Measurements from ENCODE around the gene NKX6-2.

Gene NKX6-2

GRCh38 chr10:132813560-132814468 lies 27.9 kb upstream of the NKX6-2 start:
- in situ Hi-C loops (cut with MboI; ENCODE audit: low sequenced_read_pairs): no loop called here

- in situ Hi-C loops (cut with MboI; ENCODE audit: low sequenced_read_pairs): no loop called here
These were observed 27.1 kb upstream of the NKX6-2 start for GRCh38 chr10:132813001-132813401.

- in situ Hi-C loops (cut with MboI; ENCODE audit: low sequenced_read_pairs): no loop called here
These were observed 26.6 kb upstream of the NKX6-2 start for GRCh38 chr10:132812520-132812919.

- in situ Hi-C loops (cut with MboI; ENCODE audit: low sequenced_read_pairs): no loop called here
These were observed 26.0 kb upstream of the NKX6-2 start for GRCh38 chr10:132811891-132812481.

- in situ Hi-C loops (cut with MboI; ENCODE audit: low sequenced_read_pairs): no loop called here
These were observed 25.1 kb upstream of the NKX6-2 start for GRCh38 chr10:132810807-132811700.

GRCh38 chr10:132810141-132810806 lies 24.3 kb upstream of the NKX6-2 start:
- in situ Hi-C loops (cut with MboI; ENCODE audit: low sequenced_read_pairs): no loop called here

- in situ Hi-C loops (cut with MboI; ENCODE audit: low sequenced_read_pairs): no loop called here
These were observed 23.5 kb upstream of the NKX6-2 start for GRCh38 chr10:132809232-132810140.

GRCh38 chr10:132808383-132809231 lies 22.7 kb upstream of the NKX6-2 start:
- in situ Hi-C loops (cut with MboI; ENCODE audit: low sequenced_read_pairs): no loop called here

GRCh38 chr10:132807621-132808049 lies 21.7 kb upstream of the NKX6-2 start:
- in situ Hi-C loops (cut with MboI; ENCODE audit: low sequenced_read_pairs): no loop called here

GRCh38 chr10:132806561-132807003 lies 20.6 kb upstream of the NKX6-2 start:
- in situ Hi-C loops (cut with MboI; ENCODE audit: low sequenced_read_pairs): no loop called here

- in situ Hi-C loops (cut with MboI; ENCODE audit: low sequenced_read_pairs): no loop called here
These were observed 20.2 kb upstream of the NKX6-2 start for GRCh38 chr10:132806110-132806509.

GRCh38 chr10:132805599-132805998 lies 19.7 kb upstream of the NKX6-2 start:
- in situ Hi-C loops (cut with MboI; ENCODE audit: low sequenced_read_pairs): no loop called here

- in situ Hi-C loops (cut with MboI; ENCODE audit: low sequenced_read_pairs): no loop called here
These were observed 19.0 kb upstream of the NKX6-2 start for GRCh38 chr10:132804785-132805426.

- in situ Hi-C loops (cut with MboI; ENCODE audit: low sequenced_read_pairs): no loop called here
These were observed 18.3 kb upstream of the NKX6-2 start for GRCh38 chr10:132804287-132804686.

GRCh38 chr10:132803416-132804210 lies 17.7 kb upstream of the NKX6-2 start:
- in situ Hi-C loops (cut with MboI; ENCODE audit: low sequenced_read_pairs): no loop called here

GRCh38 chr10:132802694-132803320 lies 16.9 kb upstream of the NKX6-2 start:
- in situ Hi-C loops (cut with MboI; ENCODE audit: low sequenced_read_pairs): no loop called here

GRCh38 chr10:132802048-132802447 lies 16.1 kb upstream of the NKX6-2 start:
- in situ Hi-C loops (cut with MboI; ENCODE audit: low sequenced_read_pairs): no loop called here
